Motor neuron (in vitro differentiated cells): Measurements from ENCODE around the gene INPP4B. TPM values are rescaled to one million over a fixed set of nuclear protein-coding genes. Genes with fewer than 3 reads are reported as not detected.

Experiments
- ATAC-seq, 8 experiments: fragments of 200-7000 bp; cut with Tn5 transposase; replicated peaks in 6 of 8; 2 replicates each; pipeline ENCODE4 v1.8.0; 2021; ENCODE audit warnings: mild to moderate bottlenecking in 8 of 8, moderate library complexity in 8 of 8
- H3K27ac ChIP-seq, 2 donors: fragments of 250-450 bp; sonication (Bioruptor Pico); 2 replicates each; pipeline ENCODE4 v1.9.0; 2021; ENCODE audit warnings: antibody characterized with exemption in 2 of 2, mild to moderate bottlenecking in 2 of 2, moderate library complexity in 1 of 2
- H3K4me1 ChIP-seq, 2 donors: fragments of 250-450 bp; sonication (Bioruptor Pico); replicated peaks in 1 of 2; 2 replicates each; pipeline ENCODE4 v1.6.1; 2021; ENCODE audit warnings: antibody characterized with exemption in 2 of 2, mild to moderate bottlenecking in 2 of 2, moderate library complexity in 1 of 2
- H3K4me3 ChIP-seq, 5 donors: fragments of 250-450 bp; sonication (Bioruptor Pico); 2 replicates each; pipeline ENCODE4 v1.9.0; 2021; ENCODE audit warnings: antibody characterized with exemption in 5 of 5, mild to moderate bottlenecking in 5 of 5, moderate library complexity in 4 of 5
- WGBS, 10 experiments: fragments of 450-650 bp; shearing (Covaris generic); methylation state at CpG; one replicate each; pipeline ENCODE4 v1.0.0; 2022; 5-methylcytosine and 5-hydroxymethylcytosine counted together
- in situ Hi-C, 9 experiments: fragments of 400-800 bp; cut with MboI; loops; one replicate each; pipeline ENCODE4 v1.15.0; 2021; ENCODE audit warnings: low sequenced_read_pairs in 9 of 9, low pct_unique_long_range_greater_than_20kb in 2 of 9; ENCODE audit not compliant: unreplicated experiment in 9 of 9
- total RNA-seq, 8 experiments: library from RNA; unstranded; fragments of 300-600 nt; gene quantifications; 2 replicates each; pipeline versions ENCODE4 v1.2.3 to v1.2.4, GENCODE V29; 2022

Gene INPP4B
- total RNA-seq, 8 experiments from 2014 or later, result 0.54 to 62.3 (median 3.9) TPM

DNA sequence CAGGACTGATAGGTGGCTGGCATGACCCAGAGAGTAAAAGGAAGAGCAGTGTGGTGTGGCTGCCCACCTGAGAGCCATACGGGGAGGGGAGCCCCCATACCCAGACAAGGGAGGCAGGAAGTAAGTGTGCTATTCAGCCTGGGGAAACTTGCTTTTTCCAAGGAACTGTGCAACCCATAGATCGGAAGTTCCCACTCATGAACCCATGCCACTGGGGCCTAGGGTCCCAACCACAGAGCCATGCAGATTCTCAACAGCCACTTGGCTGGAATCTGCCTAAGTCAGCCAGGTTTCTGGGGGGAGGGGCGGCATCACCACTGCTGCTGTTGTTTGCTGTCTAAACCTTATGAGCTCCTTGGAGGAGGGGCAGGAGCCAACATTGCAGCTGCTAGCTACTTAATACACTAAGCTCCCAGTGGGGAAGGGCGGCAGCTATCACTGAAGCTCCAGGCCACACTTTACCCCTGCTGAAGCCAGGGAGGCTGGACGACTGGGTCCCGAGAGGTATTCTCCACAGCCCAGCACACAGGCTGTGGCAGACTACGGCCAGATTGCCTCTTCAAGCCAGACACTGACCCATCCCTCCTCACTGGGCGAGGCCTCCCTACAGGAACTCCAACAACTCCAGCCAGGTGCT lies 410.4 kb downstream of the INPP4B start:
- no peak for ATAC-seq
- 80 to 100% (median 87%) methylated on average over 1 to 2 of the region's 8 CpGs; no CpG with 5 or more reads in 6 of the 10 experiments for WGBS, 10 experiments
- no peaks in the 10 kb centered on the region for H3K4me1 ChIP-seq
- no peak overlapping the region for H3K27ac ChIP-seq
- H3K4me3 ChIP-seq, result no peak overlapping the region
- in situ Hi-C loops, result no loop called here

- in situ Hi-C loops, result no loop called here
- Histone ChIP-seq H3K27ac (no peak overlapping the region), H3K4me3 (no peak overlapping the region), H3K4me1 (no peaks in the 10 kb centered on the region)
- 100% methylated on average over 1 to 2 of the region's 2 CpGs; no CpG with 5 or more reads in 4 of the 10 experiments for WGBS, 10 experiments
- ATAC-seq, result no peak
Measured at GRCh38 chr4:142434519-142435224, 411.4 kb downstream of the INPP4B start.

GRCh38 chr4:142428715-142429114 lies 417.4 kb downstream of the INPP4B start:
- in situ Hi-C loops, result no loop called here
- no peak overlapping the region for H3K27ac ChIP-seq
- WGBS, 10 experiments, result 81 to 100% (median 92%) methylated on average over 1 to 2 of the region's 2 CpGs; no CpG with 5 or more reads in 1 of the 10 experiments
- H3K4me3 ChIP-seq, result no peak overlapping the region
- H3K4me1 ChIP-seq, result no peaks in the 10 kb centered on the region
- ATAC-seq, result no peak

GRCh38 chr4:142427456-142427855 lies 418.6 kb downstream of the INPP4B start:
- Histone ChIP-seq H3K4me3 (no peak overlapping the region), H3K4me1 (no peaks in the 10 kb centered on the region), H3K27ac (no peak overlapping the region)
- WGBS, 10 experiments, result 67 to 93% (median 83%) methylated on average over 1 of the region's 1 CpG; no CpG with 5 or more reads in 3 of the 10 experiments
- in situ Hi-C loops, result no loop called here
- ATAC-seq, result no peak

DNA sequence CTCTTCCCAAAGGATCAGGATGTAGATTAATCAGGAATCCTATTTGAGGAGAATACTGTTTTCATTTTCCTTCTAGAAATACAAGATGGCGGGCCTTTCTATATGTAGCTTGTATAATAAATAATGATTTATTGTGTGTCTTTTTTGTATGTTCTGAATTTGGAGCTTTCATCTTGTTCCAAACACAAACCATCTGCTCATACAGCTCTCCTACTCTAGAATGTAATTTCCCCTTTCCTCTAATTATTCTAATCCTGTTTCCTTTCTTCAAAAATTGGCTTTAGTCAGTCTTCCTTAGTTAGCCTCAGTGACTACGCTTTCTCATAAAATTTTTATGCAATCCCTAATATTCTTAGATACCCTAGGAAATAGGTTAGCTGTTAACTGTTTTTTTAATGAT lies 422.2 kb downstream of the INPP4B start:
- Histone ChIP-seq H3K27ac (no peak overlapping the region), H3K4me1 (no peaks in the 10 kb centered on the region), H3K4me3 (no peak overlapping the region)
- 60 to 100% (median 89%) methylated on average over 1 to 2 of the region's 2 CpGs for WGBS, 10 experiments
- in situ Hi-C loops, result no loop called here
- no peak for ATAC-seq

DNA sequence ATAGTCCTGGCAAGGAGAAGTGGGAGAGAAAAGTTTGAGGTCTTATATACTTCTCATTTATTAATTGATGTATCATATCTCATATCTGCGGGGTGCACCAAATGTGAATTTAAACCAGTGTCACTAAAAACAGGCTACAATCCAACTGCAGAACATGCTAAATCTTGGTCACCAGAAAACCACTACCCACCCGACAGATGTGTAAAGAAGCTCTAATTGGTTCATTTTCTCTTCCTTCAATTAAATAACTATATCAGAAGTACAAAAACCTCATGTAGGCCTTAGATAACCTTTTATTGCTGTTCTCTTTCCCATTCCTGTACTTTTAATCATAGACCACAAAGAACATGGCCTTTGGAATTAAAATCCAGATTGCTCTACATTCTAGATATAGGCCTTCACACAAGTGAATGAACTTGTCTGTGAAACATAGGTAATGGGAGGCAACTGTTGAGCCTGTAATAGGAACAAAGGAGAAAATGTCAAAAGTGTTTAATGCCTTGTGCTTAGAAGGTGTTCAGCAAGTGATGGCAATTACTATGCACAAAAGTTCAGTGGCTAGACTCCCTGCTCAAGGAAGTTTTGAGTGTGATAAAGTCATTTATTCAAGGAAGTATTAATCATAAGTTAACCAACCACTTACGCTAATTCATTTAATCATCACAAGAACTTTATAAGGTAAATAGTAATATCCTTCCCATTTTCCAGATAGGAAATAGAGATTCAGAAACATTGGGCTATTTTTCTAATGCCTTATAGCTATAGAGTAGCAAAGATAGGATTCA lies 425.6 kb downstream of the INPP4B start:
- in situ Hi-C loops, result no loop called here
- Histone ChIP-seq H3K4me3 (no peak overlapping the region), H3K4me1 (no peaks in the 10 kb centered on the region), H3K27ac (no peak overlapping the region)
- 91 to 100% (median 94%) methylated on average over 1 to 3 of the region's 3 CpGs; no CpG with 5 or more reads in 1 of the 10 experiments for WGBS, 10 experiments
- no peak for ATAC-seq

DNA sequence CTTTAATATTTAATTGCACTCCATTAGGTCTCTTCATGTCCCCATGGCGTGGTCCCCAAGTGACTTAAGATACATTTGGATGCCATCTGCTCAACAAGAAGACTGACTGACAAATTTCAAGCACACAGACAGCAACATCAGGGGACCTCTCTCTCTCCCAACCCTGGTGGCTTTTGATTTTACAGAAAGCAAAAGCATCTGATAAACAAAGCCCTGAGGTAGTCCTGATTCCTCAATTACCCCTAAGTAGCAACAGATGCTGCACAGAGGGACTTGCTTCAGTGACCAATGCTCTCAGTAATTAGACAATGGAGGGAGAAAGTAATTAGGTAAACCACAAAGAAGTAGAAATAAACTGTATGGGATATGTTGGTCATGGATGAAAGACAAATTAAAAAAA lies 426.4 kb downstream of the INPP4B start:
- WGBS, 10 experiments, result 60 to 89% (median 67%) methylated on average over 1 of the region's 1 CpG; no CpG with 5 or more reads in 5 of the 10 experiments
- Histone ChIP-seq H3K4me1 (peaks cover 0 to 1% of the 10 kb centered on the region in 2 donors), H3K4me3 (no peak overlapping the region), H3K27ac (no peak overlapping the region)
- in situ Hi-C loops, result no loop called here
- no peak for ATAC-seq

DNA sequence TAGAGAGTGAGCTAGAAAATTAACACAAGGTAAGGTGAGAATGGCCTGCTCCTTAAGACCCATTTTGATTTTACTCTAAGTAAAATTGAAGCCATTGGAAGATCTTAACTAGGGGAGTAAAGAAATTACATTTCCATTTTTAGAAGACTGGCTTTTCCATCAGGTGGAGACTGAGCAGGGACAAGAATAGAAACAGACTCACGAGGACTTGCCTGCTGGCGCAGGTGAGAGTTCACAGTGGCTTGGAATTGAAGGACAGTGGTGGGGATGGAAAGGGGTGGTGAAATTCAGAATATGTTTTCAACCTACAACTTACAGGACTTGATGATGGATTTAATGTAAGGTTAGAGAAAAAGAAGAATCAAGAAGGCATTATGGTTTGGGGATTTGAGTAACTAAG lies 427.4 kb downstream of the INPP4B start:
- WGBS, 10 experiments, result 80 to 100% (median 97%) methylated on average over 1 to 2 of the region's 2 CpGs; no CpG with 5 or more reads in 2 of the 10 experiments
- in situ Hi-C loops, result no loop called here
- no peak for ATAC-seq

GRCh38 chr4:142416711-142417275 lies 429.3 kb downstream of the INPP4B start:
- in situ Hi-C loops, result no loop called here
- H3K27ac ChIP-seq, result no peak overlapping the region
- ATAC-seq, result peak in 3 of 8 experiments; percentile 52 to 72 (median 70)

More for the DNA sequence above, 427.4 kb downstream of the INPP4B start:
- H3K4me1 ChIP-seq, result peaks cover 7 to 9% of the 10 kb centered on the region in 2 donors
- no peak overlapping the region for H3K27ac ChIP-seq
- no peak overlapping the region for H3K4me3 ChIP-seq

DNA sequence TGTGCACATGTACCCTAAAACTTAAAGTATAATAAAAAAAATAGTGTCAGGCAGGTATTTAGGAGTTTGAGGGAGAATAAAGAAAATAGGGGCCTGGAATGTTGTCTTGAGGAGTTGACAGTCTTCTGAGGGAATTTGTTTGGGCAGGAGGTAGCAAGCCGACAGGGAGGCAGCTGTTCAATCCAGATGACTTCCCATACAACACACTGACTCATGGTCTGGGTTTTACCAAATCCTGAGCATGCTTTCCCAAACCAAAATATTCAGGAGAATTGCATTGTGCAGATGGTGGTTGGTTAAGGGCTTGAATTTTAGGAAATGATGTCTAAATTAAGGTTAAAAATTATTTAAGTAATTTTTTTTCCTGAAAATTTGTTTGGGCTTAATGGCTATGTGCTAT lies 430.0 kb downstream of the INPP4B start:
- Histone ChIP-seq H3K4me1 (peaks cover 7 to 11% of the 10 kb centered on the region in 2 donors), H3K27ac (no peak overlapping the region), H3K4me3 (no peak overlapping the region)
- in situ Hi-C loops, result no loop called here
- ATAC-seq, result peak in 2 of 8 experiments; percentile 56 to 76
- WGBS, 10 experiments, result 14 to 100% (median 80%) methylated on average over 1 of the region's 1 CpG; no CpG with 5 or more reads in 5 of the 10 experiments

More at GRCh38 chr4:142416711-142417275, 429.3 kb downstream of the INPP4B start:
- Histone ChIP-seq H3K4me1 (peaks cover 7 to 11% of the 10 kb centered on the region in 2 donors), H3K4me3 (no peak overlapping the region)
- WGBS, 10 experiments, result 39 to 83% (median 70%) methylated on average over 2 to 5 of the region's 5 CpGs; no CpG with 5 or more reads in 1 of the 10 experiments

GRCh38 chr4:142414366-142414990 lies 431.6 kb downstream of the INPP4B start:
- peak; percentile 32 to 67 (median 58) for ATAC-seq

DNA sequence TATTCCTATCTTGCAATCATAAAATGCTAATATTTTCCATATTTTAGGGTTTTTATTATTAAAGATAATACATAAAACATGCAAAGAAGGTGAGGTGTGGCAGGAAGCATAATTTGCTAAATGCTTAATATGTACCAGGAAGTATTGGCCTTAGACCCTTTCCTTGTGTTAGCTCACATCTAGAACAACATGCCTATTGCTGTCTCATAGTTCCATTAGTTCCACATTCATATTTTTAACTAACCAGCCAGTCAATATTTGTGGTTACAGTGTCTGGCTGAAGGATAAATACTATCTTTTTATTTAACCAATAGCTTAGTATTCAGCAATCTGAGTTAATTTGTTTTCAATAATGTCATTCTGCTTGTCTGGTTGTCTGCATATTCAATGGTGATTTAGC lies 432.6 kb downstream of the INPP4B start:
- in situ Hi-C loops, result no loop called here
- peak in 1 of 8 experiments; percentile 77 for ATAC-seq
- Histone ChIP-seq H3K4me1 (peaks cover 7 to 11% of the 10 kb centered on the region in 2 donors), H3K27ac (no peak overlapping the region), H3K4me3 (no peak overlapping the region)

More at GRCh38 chr4:142414366-142414990, 431.6 kb downstream of the INPP4B start:
- no peak overlapping the region for H3K27ac ChIP-seq
- in situ Hi-C loops, result no loop called here
- H3K4me3 ChIP-seq, result no peak overlapping the region
- 18 to 90% (median 80%) methylated on average over 1 to 4 of the region's 4 CpGs; no CpG with 5 or more reads in 1 of the 10 experiments for WGBS, 10 experiments
- peaks cover 7 to 11% of the 10 kb centered on the region in 2 donors for H3K4me1 ChIP-seq
